ENCODE data around the gene ZNF420.

DNA sequence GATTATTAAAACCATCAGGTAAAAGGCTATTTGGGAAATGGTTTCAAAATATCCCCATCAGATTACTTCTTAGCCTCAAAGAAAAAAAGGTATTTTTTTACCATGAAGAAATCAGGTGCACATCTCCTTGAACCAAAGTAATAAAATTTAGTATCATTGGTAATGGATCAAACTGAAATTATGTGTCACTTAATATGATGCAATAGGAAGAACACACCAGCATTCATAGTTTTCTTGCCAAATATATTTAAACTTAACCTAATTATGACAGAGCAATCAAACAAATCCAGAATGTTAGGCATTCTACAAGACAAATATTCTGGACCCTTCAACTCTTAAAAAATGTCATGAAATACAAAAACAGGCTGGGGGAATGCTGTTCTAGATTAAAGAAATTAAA, 4.1 kb upstream of the ZNF420 start:
- TF ChIP-seq, protein P1, sequence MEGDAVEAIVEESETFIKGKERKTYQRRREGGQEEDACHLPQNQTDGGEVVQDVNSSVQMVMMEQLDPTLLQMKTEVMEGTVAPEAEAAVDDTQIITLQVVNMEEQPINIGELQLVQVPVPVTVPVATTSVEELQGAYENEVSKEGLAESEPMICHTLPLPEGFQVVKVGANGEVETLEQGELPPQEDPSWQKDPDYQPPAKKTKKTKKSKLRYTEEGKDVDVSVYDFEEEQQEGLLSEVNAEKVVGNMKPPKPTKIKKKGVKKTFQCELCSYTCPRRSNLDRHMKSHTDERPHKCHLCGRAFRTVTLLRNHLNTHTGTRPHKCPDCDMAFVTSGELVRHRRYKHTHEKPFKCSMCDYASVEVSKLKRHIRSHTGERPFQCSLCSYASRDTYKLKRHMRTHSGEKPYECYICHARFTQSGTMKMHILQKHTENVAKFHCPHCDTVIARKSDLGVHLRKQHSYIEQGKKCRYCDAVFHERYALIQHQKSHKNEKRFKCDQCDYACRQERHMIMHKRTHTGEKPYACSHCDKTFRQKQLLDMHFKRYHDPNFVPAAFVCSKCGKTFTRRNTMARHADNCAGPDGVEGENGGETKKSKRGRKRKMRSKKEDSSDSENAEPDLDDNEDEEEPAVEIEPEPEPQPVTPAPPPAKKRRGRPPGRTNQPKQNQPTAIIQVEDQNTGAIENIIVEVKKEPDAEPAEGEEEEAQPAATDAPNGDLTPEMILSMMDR (IDR thresholded peaks at IDR 0.05), result no peak
- no peak for TF ChIP-seq POLR2A (IDR thresholded peaks at IDR 0.05)
